AG09319 (cell line): ENCODE data around the gene PTPRJ.

ENCODE experiments used
- DNase-seq: peaks from one replicate; pipeline ENCODE4 v3.0.0-alpha.2; 2010; ENCODE audit warnings: low read depth; ENCODE audit errors: extremely low read depth
- CTCF ChIP-seq: IDR thresholded peaks from 2 replicates; pipeline ENCODE4 v1.5.1; 2011; ENCODE audit warnings: low read depth, mild to moderate bottlenecking, inconsistent platforms, low read length, moderate library complexity

PTPRJ gene

GRCh38 chr11:48122246-48122645 is 141.9 kb downstream of the PTPRJ start:
- no peak for DNase-seq
- TF ChIP-seq CTCF, result no peak

- TF ChIP-seq CTCF, result no peak
- no peak for DNase-seq
Measured at GRCh38 chr11:48122656-48123055, 142.3 kb downstream of the PTPRJ start.

GRCh38 chr11:48123254-48123875 is 143.0 kb downstream of the PTPRJ start:
- DNase-seq, result no peak
- TF ChIP-seq CTCF, result no peak

GRCh38 chr11:48123934-48124755 is 143.8 kb downstream of the PTPRJ start:
- TF ChIP-seq CTCF, result no peak
- no peak for DNase-seq

GRCh38 chr11:48124880-48125279 is 144.5 kb downstream of the PTPRJ start:
- no peak for DNase-seq
- TF ChIP-seq CTCF, result no peak

- TF ChIP-seq CTCF, result no peak
- DNase-seq, result no peak
Measured at GRCh38 chr11:48125866-48126265, 145.5 kb downstream of the PTPRJ start.

- TF ChIP-seq CTCF, result no peak
- DNase-seq, result no peak
Measured at GRCh38 chr11:48127521-48128183, 147.3 kb downstream of the PTPRJ start.
